ENCODE data around the gene ELMO1.

DNA sequence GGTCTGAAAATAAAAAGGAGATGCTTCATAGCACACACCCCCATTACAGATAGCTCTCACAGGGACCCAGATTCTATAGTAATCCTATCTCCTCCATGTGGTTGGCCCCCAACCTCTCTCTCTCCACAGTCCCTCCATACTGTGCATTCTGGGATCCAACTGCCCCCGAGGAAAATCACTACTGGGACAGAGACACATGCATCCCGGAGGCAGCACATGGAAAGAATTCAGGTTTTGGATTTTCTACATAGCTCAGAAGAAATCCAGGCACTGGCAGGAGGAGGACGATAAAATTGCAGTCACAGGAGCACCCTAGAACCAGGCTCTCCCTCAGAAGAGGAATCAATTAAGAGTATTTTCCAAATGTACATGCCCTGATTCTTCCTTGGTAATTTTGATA is 239.5 kb downstream of the ELMO1 start:
- TF ChIP-seq POLR2A (IDR thresholded peaks at IDR 0.05; ENCODE audit: low read depth, low read length) = no peak
- TF ChIP-seq POLR2AphosphoS5 (IDR thresholded peaks at IDR 0.05; ENCODE audit: low read depth, low read length) = no peak
- TF ChIP-seq TAF1 (IDR thresholded peaks at IDR 0.05; ENCODE audit: borderline replicate concordance, low read depth, low read length) = no peak

Data from GM12892 (cell line).